HG03175 (cell line): Measurements from ENCODE around the gene VOPP1.

ENCODE experiments used
- ATAC-seq: cut with Tn5 transposase; IDR thresholded peaks from one replicate; pipeline ENCODE4 v1.9.1; 2021; ENCODE audit warnings: mild to moderate bottlenecking, moderate library complexity; ENCODE audit not compliant: unreplicated experiment

VOPP1 gene

GRCh38 chr7:55533050-55533728 lies 39.1 kb downstream of the VOPP1 start:
- ATAC-seq, result peak; percentile 64

DNA sequence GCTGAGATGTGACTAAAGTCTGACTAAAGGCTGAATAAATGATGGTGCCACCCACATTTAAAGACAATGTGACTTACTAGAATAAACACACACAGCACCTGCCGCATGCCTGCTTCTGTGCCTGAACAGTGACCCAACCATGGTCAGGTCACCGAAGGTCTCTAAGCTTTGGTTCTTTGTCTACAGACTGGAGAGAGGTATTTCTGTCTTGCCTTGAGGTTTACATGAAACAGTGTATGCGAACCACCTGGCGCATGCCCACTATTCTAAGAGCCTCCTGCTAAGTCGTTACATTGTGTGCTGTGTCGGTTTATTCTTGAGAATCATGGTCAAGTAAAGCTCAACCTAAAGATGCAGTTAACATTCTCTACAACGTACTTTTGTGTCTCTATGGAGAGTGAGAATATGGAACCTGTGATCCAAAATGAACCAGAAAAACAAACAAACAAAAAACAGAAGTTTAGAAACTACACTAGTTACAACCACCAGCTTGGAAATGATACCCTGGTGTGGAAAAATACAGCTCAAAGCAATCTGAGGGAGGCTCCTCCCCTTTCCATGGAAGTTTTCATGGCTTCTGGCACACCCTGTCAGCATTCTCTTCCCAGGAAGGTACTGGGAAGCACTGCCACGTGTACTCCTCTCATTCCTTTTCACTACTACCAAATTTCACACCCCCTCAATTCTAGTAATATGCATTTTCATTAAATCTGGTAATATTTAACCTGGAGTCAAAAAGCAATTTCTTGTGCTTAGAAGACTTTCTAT lies 40.0 kb downstream of the VOPP1 start:
- no peak for ATAC-seq

- no peak for ATAC-seq
Measured at GRCh38 chr7:55531536-55531935, 40.8 kb downstream of the VOPP1 start.

DNA sequence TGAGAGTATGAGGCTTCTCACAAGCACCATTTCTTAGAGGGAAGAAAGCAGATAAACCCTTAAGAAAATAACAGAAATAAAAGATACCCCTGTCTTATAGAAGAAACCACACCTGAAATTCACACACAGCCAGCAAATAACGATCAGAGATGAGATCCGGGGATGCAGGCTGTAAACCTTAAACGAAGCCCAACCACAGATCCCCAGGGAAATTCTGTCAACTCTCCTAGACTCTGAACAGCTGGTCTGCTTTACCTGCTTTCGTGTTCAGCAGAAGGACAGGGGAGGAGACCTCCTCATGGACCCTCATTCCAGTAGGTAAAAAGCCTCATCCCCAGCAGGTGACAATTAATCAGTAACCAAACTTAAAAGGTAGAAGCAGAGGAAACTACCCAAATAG lies 45.0 kb downstream of the VOPP1 start:
- no peak for ATAC-seq

DNA sequence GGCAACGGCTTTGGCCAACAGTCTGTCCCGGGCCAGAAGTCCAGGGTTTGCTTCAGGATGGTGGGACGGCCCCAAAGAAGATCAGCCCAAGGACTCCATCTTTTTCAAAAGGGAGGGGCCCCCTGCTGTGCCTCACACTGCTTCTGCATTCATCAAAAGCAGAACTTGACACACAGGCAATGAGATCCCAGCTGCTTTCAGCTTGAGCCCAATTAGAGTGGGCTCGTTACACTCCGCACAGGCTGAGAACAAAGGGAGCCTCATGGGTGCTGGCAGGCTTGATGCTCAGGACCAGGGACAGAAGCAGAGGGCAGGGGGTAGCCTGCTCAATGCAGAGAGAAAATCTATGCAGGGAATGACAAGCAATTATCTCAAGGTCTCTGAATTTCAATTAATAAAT lies 45.5 kb downstream of the VOPP1 start:
- peak; percentile 70 for ATAC-seq

DNA sequence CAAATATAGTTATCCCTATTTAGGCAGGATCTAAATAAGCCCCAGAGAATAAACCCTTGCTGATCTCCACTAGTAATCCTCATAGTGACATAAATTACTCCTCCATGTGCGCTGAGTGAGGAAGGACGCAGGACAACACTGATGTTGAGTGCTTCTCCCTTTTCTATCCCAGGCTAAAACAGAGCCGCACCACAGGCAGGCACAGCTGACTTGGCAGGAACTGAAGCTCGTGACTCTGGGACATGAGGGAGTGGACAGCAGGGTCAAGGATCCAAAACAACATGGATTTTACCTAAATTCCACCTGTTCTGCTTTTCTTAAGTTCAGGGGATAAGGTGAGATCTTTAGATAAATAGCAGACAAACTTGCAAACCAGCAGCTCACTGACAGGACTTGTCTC lies 46.0 kb downstream of the VOPP1 start:
- ATAC-seq, result no peak

- ATAC-seq, result no peak
Measured at GRCh38 chr7:55524558-55525310, 47.6 kb downstream of the VOPP1 start.

DNA sequence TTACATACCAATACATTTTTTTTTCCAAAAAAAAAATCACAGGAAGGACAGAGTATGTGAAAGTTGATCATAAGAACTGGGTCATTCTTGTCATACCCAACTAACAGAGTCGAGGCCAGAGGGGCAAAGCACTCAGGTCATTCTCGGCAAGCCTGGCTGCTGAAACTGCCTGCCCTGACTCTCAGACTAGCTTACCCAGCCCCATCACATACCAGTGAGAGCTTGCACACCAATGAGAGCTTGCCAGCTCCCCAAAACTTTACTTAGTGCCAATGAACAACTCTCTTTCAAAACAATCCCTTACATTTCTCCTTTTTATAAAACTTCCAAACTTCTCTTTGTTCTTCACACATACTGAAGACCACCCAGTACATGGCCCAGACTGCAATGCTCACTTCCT lies 48.9 kb downstream of the VOPP1 start:
- ATAC-seq, result no peak

DNA sequence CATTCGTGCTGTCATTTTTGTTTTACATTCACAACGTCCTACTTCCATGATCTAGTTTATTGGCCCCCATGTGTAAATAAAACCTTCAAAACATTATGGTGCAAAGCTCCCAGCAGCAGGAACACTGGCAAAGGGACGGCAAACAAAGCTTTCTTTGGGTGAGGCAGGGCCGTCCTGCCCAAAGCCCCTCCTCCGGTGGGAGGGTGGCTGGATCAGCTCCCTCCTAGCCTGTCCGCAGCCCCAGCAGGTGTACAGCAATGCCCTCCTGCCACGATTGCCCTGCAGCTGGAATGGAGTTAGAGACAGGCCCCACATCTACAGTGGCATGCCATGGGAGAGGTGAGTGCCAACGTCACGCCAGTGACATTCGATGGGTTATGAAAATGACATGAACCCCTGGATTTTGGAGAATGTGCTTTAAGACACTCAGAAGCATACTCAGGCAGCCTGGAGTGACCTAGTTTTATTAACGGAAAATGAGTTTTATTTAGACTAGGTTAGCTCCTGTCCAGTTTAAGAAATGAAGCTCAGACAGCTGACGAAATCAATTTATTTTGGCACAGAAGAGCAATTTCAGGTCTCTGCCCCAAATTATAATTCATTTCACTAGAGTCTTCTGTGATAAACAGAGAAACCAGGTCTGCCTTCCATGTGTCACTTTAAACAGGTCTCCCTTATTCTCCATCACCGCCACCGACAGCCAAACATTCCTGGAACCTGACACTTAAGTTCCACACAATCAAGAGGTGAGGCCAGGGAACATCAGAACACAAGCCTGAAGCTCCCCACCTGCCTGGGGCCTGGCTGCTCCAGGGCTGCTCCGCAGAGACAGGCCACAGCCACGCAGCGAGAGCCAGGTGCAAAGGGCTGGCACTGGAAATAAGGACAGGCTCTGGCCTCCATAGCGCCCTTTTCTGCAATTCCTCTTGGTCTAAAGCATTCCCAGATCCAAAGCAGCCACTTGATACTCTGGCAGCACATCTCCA lies 50.1 kb downstream of the VOPP1 start:
- ATAC-seq, result no peak

- ATAC-seq, result no peak
Measured at GRCh38 chr7:55521512-55521911, 50.8 kb downstream of the VOPP1 start.

DNA sequence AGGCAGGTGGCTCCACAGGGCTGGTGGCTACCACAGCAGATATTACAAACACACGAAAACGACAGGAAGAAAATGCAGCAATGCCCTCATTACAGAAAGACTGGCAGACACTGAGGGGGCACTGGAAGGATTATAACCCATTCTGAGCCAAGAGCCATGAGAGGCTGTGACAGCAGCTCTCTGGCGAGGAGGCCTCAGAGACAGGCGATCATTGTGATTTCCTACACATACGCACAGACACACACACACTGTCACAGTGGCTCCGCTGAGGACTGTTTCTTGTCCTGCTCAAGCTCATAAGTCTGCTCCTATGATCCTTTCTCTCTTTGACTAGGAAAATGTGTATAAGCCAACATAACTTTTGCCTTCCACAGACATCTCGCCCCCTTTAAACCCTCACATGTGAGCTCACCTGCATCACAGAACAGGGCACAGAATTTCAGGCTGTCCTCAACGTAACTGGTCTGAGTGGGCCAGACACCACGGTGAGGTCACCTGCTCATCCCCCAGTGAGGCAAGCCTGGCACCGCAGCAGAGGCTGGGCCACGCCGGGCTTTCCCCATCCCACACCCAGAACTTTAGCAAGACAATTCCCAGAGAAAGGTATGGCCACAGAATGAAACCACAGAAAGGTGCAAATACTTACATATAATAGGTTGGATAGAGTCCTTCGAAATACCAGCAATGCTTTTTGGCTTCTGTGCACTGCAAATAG lies 51.7 kb downstream of the VOPP1 start:
- ATAC-seq, result no peak

- ATAC-seq, result no peak
Measured at GRCh38 chr7:55518836-55519235, 53.5 kb downstream of the VOPP1 start.

- no peak for ATAC-seq
Measured at GRCh38 chr7:55517936-55518689, 54.2 kb downstream of the VOPP1 start.

GRCh38 chr7:55517191-55517633 lies 55.1 kb downstream of the VOPP1 start:
- ATAC-seq, result peak; percentile 76

GRCh38 chr7:55516409-55516808 lies 55.9 kb downstream of the VOPP1 start:
- ATAC-seq, result no peak

GRCh38 chr7:55515569-55516279 lies 56.6 kb downstream of the VOPP1 start:
- peak; percentile 60 for ATAC-seq

GRCh38 chr7:55514546-55515265 lies 57.6 kb downstream of the VOPP1 start:
- no peak for ATAC-seq

DNA sequence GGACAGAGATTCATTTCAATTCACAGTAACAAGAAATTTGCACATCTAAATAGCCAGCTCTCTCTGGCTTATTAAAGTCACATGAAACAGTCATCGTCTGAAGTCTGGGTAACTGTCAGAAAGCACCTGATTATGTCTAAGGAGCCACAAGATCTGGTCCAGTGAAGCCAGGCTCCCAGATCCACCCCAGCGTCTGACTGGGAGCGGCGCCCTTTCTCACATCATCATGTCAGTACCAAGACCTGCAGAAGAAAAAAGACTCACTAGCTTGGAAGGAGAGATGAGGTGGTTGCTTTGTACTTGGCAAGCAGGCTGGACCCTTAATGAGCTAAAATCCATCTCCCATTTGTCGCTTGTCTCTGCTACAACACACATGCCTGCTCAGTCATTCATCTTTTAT lies 58.4 kb downstream of the VOPP1 start:
- no peak for ATAC-seq
